ENCODE results near the gene FDXR. TPM values are rescaled to one million over a fixed set of nuclear protein-coding genes. Genes with fewer than 3 reads are reported as not detected.
A peak's percentile ranks its signal among the peaks of the same experiment; 100 is the strongest.

The FDXR gene
- total and polyA plus RNA-seq, 9 of the 15 experiments (the other 6 are each of a cell fraction or from before 2014, with no cell fraction given), result 0.89 to 70.7 (median 30.9) TPM

- ATAC-seq, result no peak
- Histone ChIP-seq H4K20me1 (replicated peaks; ENCODE audit: control insufficient read depth, insufficient read depth, low read length) (peaks cover 10% of the 10 kb centered on the region; the same call in 1 of the 2 replicates), H3K36me3 (ENCODE audit: control insufficient read depth, insufficient read depth, low read length) (no peaks in the 10 kb centered on the region), H3K4me3 (no peak overlapping the region), H3K4me2 (ENCODE audit: insufficient read depth, low read length) (no peak overlapping the region), H3K4me1 (replicated peaks in 1 of 2; ENCODE audit: control insufficient read depth in 2 of 2, insufficient read depth in 2 of 2, low read length in 2 of 2) (peaks cover 0 to 37% of the 10 kb centered on the region in 2 experiments; a peak in 2 of 5 replicates), H3K9me1 (ENCODE audit: control insufficient read depth, insufficient read depth, low read length) (peaks cover 4% of the 10 kb centered on the region), H3K9ac (ENCODE audit: insufficient read depth in 1 of 2, low read depth in 2 of 2, low read length in 2 of 2) (no peak overlapping the region), H3K27ac (ENCODE audit: extremely low read depth, low read depth, low read length) (no peak overlapping the region), H3K27me3 (ENCODE audit: control insufficient read depth in 2 of 2, insufficient read depth in 2 of 2, low read length in 2 of 2) (peaks cover 0 to 29% of the 10 kb centered on the region in 2 experiments; a peak in 2 of 5 replicates), H3K9me3 (replicated peaks; ENCODE audit: control insufficient read depth, insufficient read depth, low read depth, low read length) (no peaks in the 10 kb centered on the region), H3K79me2 (ENCODE audit: control insufficient read depth, insufficient read depth, low read length) (no peaks in the 10 kb centered on the region), H2AFZ (ENCODE audit: low read depth, low read length) (no peak overlapping the region)
- no peak for FAIRE-seq
- 9% methylated on average over 17 of the region's 17 CpGs for WGBS (ENCODE audit: insufficient coverage, low coverage, missing lambda C conversion rate)
- intact Hi-C loops (cut with micrococcal nuclease), result loop anchor here (5.0 kb wide), 1 partner anchor 108 kb away; no protein-coding TSS in a partner anchor
- ChIA-PET CTCF (ENCODE audit: low intra/inter-chr PET ratio) (no interaction called here), POLR2A (interaction anchor here (1.2 to 2.3 kb wide), 3 partner anchors 8 to 18 kb away, joined by 3 to 7 read pairs (median 7); no protein-coding TSS in a partner anchor)
- BruUV-seq (replicated peaks), result no TSS peak
- in situ Hi-C loops (cut with MboI), result no loop called here
- no peak for DNase-seq (ENCODE audit: extremely low read depth in 1 of 4, low spot score in 3 of 4)
- TF ChIP-seq POLR2G (IDR thresholded peaks at IDR 0.05; ENCODE audit: low read depth, low read length) (peak; percentile 56; the same call in 1 of the 2 replicates), MYNN (IDR thresholded peaks at IDR 0.05) (no peak), MYNN (CRISPR knock-in tag; IDR thresholded peaks at IDR 0.05) (no peak), PCBP1 (IDR thresholded peaks at IDR 0.05; ENCODE audit: low read depth, low read length, poor library complexity, severe bottlenecking) (peak; percentile 46)
Observed at GRCh38 chr17:74850310-74850709, 22.5 kb downstream of the FDXR start.

- BruUV-seq (replicated peaks), result no TSS peak
- Histone ChIP-seq H3K4me1 (replicated peaks in 1 of 2; ENCODE audit: control insufficient read depth in 2 of 2, insufficient read depth in 2 of 2, low read length in 2 of 2) (peaks cover 0 to 32% of the 10 kb centered on the region in 2 experiments; a peak in 2 of 5 replicates), H2AFZ (ENCODE audit: low read depth, low read length) (no peak overlapping the region), H3K4me3 (no peak overlapping the region), H3K9ac (ENCODE audit: insufficient read depth in 1 of 2, low read depth in 2 of 2, low read length in 2 of 2) (no peak overlapping the region), H3K27ac (ENCODE audit: extremely low read depth, low read depth, low read length) (no peak overlapping the region), H3K27me3 (ENCODE audit: control insufficient read depth in 2 of 2, insufficient read depth in 2 of 2, low read length in 2 of 2) (peaks cover 0 to 18% of the 10 kb centered on the region in 2 experiments; a peak in 1 of 5 replicates), H3K9me3 (replicated peaks; ENCODE audit: control insufficient read depth, insufficient read depth, low read depth, low read length) (no peaks in the 10 kb centered on the region), H3K36me3 (ENCODE audit: control insufficient read depth, insufficient read depth, low read length) (no peaks in the 10 kb centered on the region), H3K79me2 (ENCODE audit: control insufficient read depth, insufficient read depth, low read length) (no peaks in the 10 kb centered on the region), H4K20me1 (replicated peaks; ENCODE audit: control insufficient read depth, insufficient read depth, low read length) (peaks cover 10% of the 10 kb centered on the region; the same call in 1 of the 2 replicates), H3K4me2 (ENCODE audit: insufficient read depth, low read length) (no peak overlapping the region), H3K9me1 (ENCODE audit: control insufficient read depth, insufficient read depth, low read length) (peaks cover 4% of the 10 kb centered on the region)
- ATAC-seq (no peak), FAIRE-seq (no peak), DNase-seq (ENCODE audit: extremely low read depth in 1 of 4, low spot score in 3 of 4) (no peak)
- CTCF ChIA-PET (ENCODE audit: low intra/inter-chr PET ratio), result no interaction called here
- POLR2A ChIA-PET, result interaction anchor here (2.3 kb wide), 1 partner anchor 10 kb away, joined by 7 read pairs; no protein-coding TSS in a partner anchor
- no peak for TF ChIP-seq DMBX1 (CRISPR knock-in tag; IDR thresholded peaks at IDR 0.05; ENCODE audit: borderline replicate concordance)
- TF ChIP-seq RBM25 (IDR thresholded peaks at IDR 0.05; ENCODE audit: low read depth, low read length, severe bottlenecking), result peak; percentile 57
- TF ChIP-seq ZFP36 (IDR thresholded peaks at IDR 0.05; ENCODE audit: low read depth, low read length, partially characterized antibody), result peak; percentile 64
- TF ChIP-seq PCBP2 (IDR thresholded peaks at IDR 0.05; ENCODE audit: low read depth, low read length, poor library complexity, severe bottlenecking), result no peak
- peak; percentile 24; the same call in 1 of the 2 replicates for TF ChIP-seq BCOR (IDR thresholded peaks at IDR 0.05)
- in situ Hi-C loops (cut with MboI), result no loop called here
- intact Hi-C loops (cut with micrococcal nuclease), result no loop called here
- 5% methylated on average over 8 of the region's 9 CpGs for WGBS (ENCODE audit: insufficient coverage, low coverage, missing lambda C conversion rate)
Observed at GRCh38 chr17:74848656-74849399, 24.0 kb downstream of the FDXR start.
